HCT116 (cell line): Measurements from ENCODE around the gene ADAMTS19. TPM values are rescaled to one million over a fixed set of nuclear protein-coding genes. Genes with fewer than 3 reads are reported as not detected.

Experiments used
- ATAC-seq: fragments of 200-7000 bp; cut with Tn5 transposase; 2 replicates; pipeline ENCODE4 v1.9.1; 2020; ENCODE audit warnings: mild to moderate bottlenecking, moderate library complexity
- BruUV-seq: library from RNA; stranded (reverse); fragments of 400-500 nt; replicated peaks from 2 replicates; lab custom pipeline; 2021; lab: Mats Ljungman, UMichigan
- CTCF ChIA-PET: fragments of 300-600 bp; sonication (Branson Sonifier 250); formaldehyde crosslinking; loops from one replicate; lab custom pipeline; 2021; ENCODE audit warnings: antibody characterized with exemption; lab: Charles Lee
- POLR2A ChIA-PET: fragments of 300-600, 350-600 bp; sonication (Branson Sonifier 250); formaldehyde crosslinking; loops from one replicate; lab custom pipeline; 2021; ENCODE audit warnings: antibody characterized with exemption; lab: Charles Lee
- RAD21 ChIA-PET, 2 experiments: fragments of 300-600 bp; sonication (Branson Sonifier 250); formaldehyde crosslinking; loops; one replicate each; lab custom pipeline; 2023; ENCODE audit warnings: low total read pairs in 2 of 2; ENCODE audit not compliant: uncharacterized antibody in 2 of 2, unreplicated experiment in 2 of 2, low non-redundant PET in 1 of 2; lab: Charles Lee
- DNase-seq: peaks from one replicate; pipeline ENCODE4 v3.0.0-alpha.2; 2010; ENCODE audit warnings: low read depth, low spot score
- H2AFZ ChIP-seq: fragments of 200-600 bp; shearing (Covaris generic), sonication (generic); 2 replicates; pipeline ENCODE4 v1.6.1; 2017; ENCODE audit warnings: low read depth, mixed run types, mixed read lengths, antibody characterized with exemption, low read length; ENCODE audit not compliant: poor library complexity, severe bottlenecking
- H3K27ac ChIP-seq: 2 replicates; pipeline ENCODE4 v1.5.1; 2012; ENCODE audit warnings: low read depth, low read length
- H3K27me3 ChIP-seq: fragments of 200-600 bp; sonication (generic); 2 replicates; pipeline ENCODE4 v1.6.1; 2016; ENCODE audit warnings: mixed run types, low read length, mixed read lengths; ENCODE audit not compliant: insufficient read depth
- H3K36me3 ChIP-seq, 2 experiments: fragments of 200-500 bp in 1 of 2; fragments of 200-600 bp in 1 of 2; sonication (Bioruptor generic) in 1 of 2; sonication (generic) in 1 of 2; 2 replicates each; pipeline versions ENCODE4 v1.5.1 to v1.6.1; 2014 to 2016; ENCODE audit warnings: low read length in 2 of 2, inconsistent platforms in 1 of 2, mixed read lengths in 1 of 2, mixed run types in 1 of 2; ENCODE audit not compliant: insufficient read depth in 2 of 2, control insufficient read depth in 1 of 2
- H3K4me1 ChIP-seq, 2 experiments: fragments of 200-600 bp in 1 of 2; sonication (generic) in 1 of 2; 2 replicates each; pipeline versions ENCODE4 v1.5.1 to v1.6.1; 2012 to 2017; ENCODE audit warnings: low read length in 2 of 2, inconsistent platforms in 1 of 2, mild to moderate bottlenecking in 1 of 2, mixed read lengths in 1 of 2, mixed run types in 1 of 2, moderate library complexity in 1 of 2; ENCODE audit not compliant: insufficient read depth in 2 of 2, control insufficient read depth in 1 of 2
- H3K4me2 ChIP-seq: fragments of 200-600 bp; sonication (generic); 2 replicates; pipeline ENCODE4 v1.6.1; 2017; ENCODE audit warnings: mixed run types, low read length, mixed read lengths
- H3K4me3 ChIP-seq, 2 experiments: fragments of 200-600 bp in 1 of 2; sonication (generic) in 1 of 2; replicated peaks in 1 of 2; 2 replicates each; pipeline ENCODE4 v1.5.1; 2011 to 2016; ENCODE audit warnings: low read length in 2 of 2, control low read depth in 1 of 2, low read depth in 1 of 2, mild to moderate bottlenecking in 1 of 2, mixed read lengths in 1 of 2, mixed run types in 1 of 2
- H3K79me2 ChIP-seq: fragments of 200-600 bp; sonication (generic); 2 replicates; pipeline ENCODE4 v1.6.1; 2017; ENCODE audit warnings: mild to moderate bottlenecking, mixed run types, low read length, moderate library complexity, mixed read lengths; ENCODE audit not compliant: insufficient read depth
- H3K9ac ChIP-seq: fragments of 200-600 bp; sonication (generic); 2 replicates; pipeline ENCODE4 v1.6.1; 2016; ENCODE audit warnings: low read length, mixed read lengths
- H3K9me2 ChIP-seq: fragments of 200-600 bp; sonication (generic), shearing (Covaris generic); 2 replicates; pipeline ENCODE4 v1.6.1; 2017; ENCODE audit warnings: mixed run types, mild to moderate bottlenecking, moderate library complexity; ENCODE audit not compliant: insufficient read depth
- H3K9me3 ChIP-seq, 2 experiments: fragments of 200-500 bp in 1 of 2; fragments of 200-600 bp in 1 of 2; sonication (Bioruptor generic) in 1 of 2; sonication (generic) in 1 of 2; 2 replicates each; pipeline ENCODE4 v1.6.1; 2014 to 2017; ENCODE audit warnings: low read length in 2 of 2, mixed read lengths in 2 of 2, inconsistent platforms in 1 of 2, low read depth in 1 of 2, mild to moderate bottlenecking in 1 of 2, mixed run types in 1 of 2, moderate library complexity in 1 of 2; ENCODE audit not compliant: control insufficient read depth in 1 of 2, insufficient read depth in 1 of 2
- H4K20me1 ChIP-seq: fragments of 200-600 bp; sonication (generic), shearing (Covaris generic); 2 replicates; pipeline ENCODE4 v1.6.1; 2017; ENCODE audit warnings: mixed run types, mild to moderate bottlenecking, moderate library complexity; ENCODE audit not compliant: insufficient read depth
- CBX3 ChIP-seq: IDR thresholded peaks from 2 replicates; pipeline ENCODE4 v1.6.1; 2012; ENCODE audit warnings: low read depth
- CEBPB ChIP-seq: IDR thresholded peaks from 2 replicates; pipeline ENCODE4 v1.6.1; 2012; ENCODE audit warnings: low read depth
- CTCF ChIP-seq, 3 experiments: fragments of 200-600 bp in 1 of 3; sonication (generic) in 1 of 3; IDR thresholded peaks in 2 of 3; conservative IDR thresholded peaks in 1 of 3; 2 replicates each; pipeline ENCODE4 v1.5.1; 2012 to 2017; ENCODE audit warnings: low read depth in 2 of 3, low read length in 2 of 3, antibody characterized with exemption in 1 of 3, borderline replicate concordance in 1 of 3, control low read depth in 1 of 3, mild to moderate bottlenecking in 1 of 3, mixed read lengths in 1 of 3, mixed run types in 1 of 3, moderate library complexity in 1 of 3; ENCODE audit not compliant: insufficient read depth in 1 of 3
- EGR1 ChIP-seq: IDR thresholded peaks from 2 replicates; pipeline ENCODE4 v1.6.1; 2012; ENCODE audit warnings: low read depth
- ELF1 ChIP-seq: IDR thresholded peaks from 2 replicates; pipeline ENCODE4 v1.6.1; 2012; ENCODE audit warnings: low read depth, borderline replicate concordance
- EZH2 ChIP-seq: fragments of 200-600 bp; sonication (generic); IDR thresholded peaks from 2 replicates; pipeline ENCODE4 v1.6.1; 2017; ENCODE audit warnings: antibody characterized with exemption, mixed run types
- EZH2phosphoT487 ChIP-seq: fragments of 200-600 bp; IDR thresholded peaks from 2 replicates; pipeline ENCODE4 v1.6.1; 2018; ENCODE audit warnings: antibody characterized with exemption, borderline replicate concordance
- JUND ChIP-seq: IDR thresholded peaks from 2 replicates; pipeline ENCODE4 v1.6.1; 2012
- POLR2A ChIP-seq: IDR thresholded peaks from 2 replicates; pipeline ENCODE4 v1.7.0; 2011; ENCODE audit warnings: borderline replicate concordance; ENCODE audit not compliant: insufficient read depth, insufficient read length; ENCODE audit errors: extremely low read depth
- RAD21 ChIP-seq: IDR thresholded peaks from 2 replicates; pipeline ENCODE4 v1.6.1; 2012; ENCODE audit warnings: low read depth, mild to moderate bottlenecking
- SIN3A ChIP-seq: IDR thresholded peaks from 2 replicates; pipeline ENCODE4 v1.6.1; 2012; ENCODE audit warnings: low read depth
- SP1 ChIP-seq: IDR thresholded peaks from 2 replicates; pipeline ENCODE4 v1.6.1; 2012; ENCODE audit warnings: low read depth
- TCF7L2 ChIP-seq: IDR thresholded peaks from 2 replicates; pipeline ENCODE4 v1.7.0; 2011; ENCODE audit warnings: borderline replicate concordance, inconsistent platforms; ENCODE audit not compliant: insufficient read depth, insufficient read length; ENCODE audit errors: extremely low read depth
- YY1 ChIP-seq: IDR thresholded peaks from 2 replicates; pipeline ENCODE4 v1.6.1; 2011; ENCODE audit warnings: low read length, low read depth, moderate library complexity, mild to moderate bottlenecking; ENCODE audit not compliant: insufficient replicate concordance; ENCODE audit errors: extremely low read depth
- ZFX ChIP-seq: fragments of 450-650 bp; IDR thresholded peaks from 2 replicates; pipeline ENCODE4 v1.6.1; 2017
- ZNF274 ChIP-seq: fragments of 200-500 bp; sonication (Bioruptor generic); IDR thresholded peaks from 2 replicates; pipeline ENCODE4 v1.6.1; 2014; ENCODE audit warnings: mild to moderate bottlenecking, low read depth, low read length, inconsistent platforms
- intact Hi-C: fragments of 100-400 bp; cut with micrococcal nuclease; formaldehyde crosslinking; loops from 2 replicates; pipeline ENCODE4 v1.10.0; 2022
- total RNA-seq: library from RNA; stranded (reverse); gene quantifications from one replicate; pipeline ENCODE4 v1.2.1, GENCODE V29; 2021; ENCODE audit not compliant: unreplicated experiment
- TF ChIP-seq, protein P1 (sequence below): IDR thresholded peaks from 2 replicates; pipeline ENCODE4 v1.6.1; 2012; ENCODE audit warnings: low read depth
- TF ChIP-seq, protein P2 (sequence below): IDR thresholded peaks from 2 replicates; pipeline ENCODE4 v1.6.1; 2012

ADAMTS19 gene
- total RNA-seq, 1 experiment from 2014 or later, result not detected

- TF ChIP-seq, protein P1, sequence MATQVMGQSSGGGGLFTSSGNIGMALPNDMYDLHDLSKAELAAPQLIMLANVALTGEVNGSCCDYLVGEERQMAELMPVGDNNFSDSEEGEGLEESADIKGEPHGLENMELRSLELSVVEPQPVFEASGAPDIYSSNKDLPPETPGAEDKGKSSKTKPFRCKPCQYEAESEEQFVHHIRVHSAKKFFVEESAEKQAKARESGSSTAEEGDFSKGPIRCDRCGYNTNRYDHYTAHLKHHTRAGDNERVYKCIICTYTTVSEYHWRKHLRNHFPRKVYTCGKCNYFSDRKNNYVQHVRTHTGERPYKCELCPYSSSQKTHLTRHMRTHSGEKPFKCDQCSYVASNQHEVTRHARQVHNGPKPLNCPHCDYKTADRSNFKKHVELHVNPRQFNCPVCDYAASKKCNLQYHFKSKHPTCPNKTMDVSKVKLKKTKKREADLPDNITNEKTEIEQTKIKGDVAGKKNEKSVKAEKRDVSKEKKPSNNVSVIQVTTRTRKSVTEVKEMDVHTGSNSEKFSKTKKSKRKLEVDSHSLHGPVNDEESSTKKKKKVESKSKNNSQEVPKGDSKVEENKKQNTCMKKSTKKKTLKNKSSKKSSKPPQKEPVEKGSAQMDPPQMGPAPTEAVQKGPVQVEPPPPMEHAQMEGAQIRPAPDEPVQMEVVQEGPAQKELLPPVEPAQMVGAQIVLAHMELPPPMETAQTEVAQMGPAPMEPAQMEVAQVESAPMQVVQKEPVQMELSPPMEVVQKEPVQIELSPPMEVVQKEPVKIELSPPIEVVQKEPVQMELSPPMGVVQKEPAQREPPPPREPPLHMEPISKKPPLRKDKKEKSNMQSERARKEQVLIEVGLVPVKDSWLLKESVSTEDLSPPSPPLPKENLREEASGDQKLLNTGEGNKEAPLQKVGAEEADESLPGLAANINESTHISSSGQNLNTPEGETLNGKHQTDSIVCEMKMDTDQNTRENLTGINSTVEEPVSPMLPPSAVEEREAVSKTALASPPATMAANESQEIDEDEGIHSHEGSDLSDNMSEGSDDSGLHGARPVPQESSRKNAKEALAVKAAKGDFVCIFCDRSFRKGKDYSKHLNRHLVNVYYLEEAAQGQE, result no peak
- TF ChIP-seq, all 23 proteins: peak for 0
Measured at GRCh38 chr5:129448654-129449053, 11.4 kb upstream of the ADAMTS19 start (continued).

DNA sequence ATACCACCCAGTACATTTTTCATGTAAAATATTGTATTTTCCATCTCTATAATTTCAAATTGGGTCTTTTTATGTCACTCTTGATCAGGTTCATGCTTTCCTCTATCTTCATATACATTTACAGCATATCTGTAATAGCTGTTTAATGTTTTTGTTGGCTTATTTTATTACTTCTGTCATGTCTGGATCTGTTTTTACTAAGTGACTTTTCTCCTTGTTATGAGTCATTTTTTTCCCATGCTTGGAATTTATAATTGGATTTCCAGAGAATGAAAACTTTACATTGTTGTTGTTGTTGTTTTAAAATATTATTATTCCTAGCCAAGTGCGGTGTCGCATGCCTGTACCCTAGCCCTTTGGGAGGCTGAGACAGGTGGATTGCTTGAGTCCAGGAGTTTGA lies 5.6 kb upstream of the ADAMTS19 start:
- POLR2A ChIA-PET, result no interaction called here
- Histone ChIP-seq H3K4me3 (no peak overlapping the region), H3K9me2 (0 out of 2 replicates have a peak, but pooled peaks cover 4% of the 10 kb centered on the region), H3K9ac (no peak overlapping the region), H3K4me1 (no peaks in the 10 kb centered on the region), H3K27ac (no peak overlapping the region), H3K36me3 (no peaks in the 10 kb centered on the region), H3K27me3 (no peaks in the 10 kb centered on the region), H3K9me3 (no peaks in the 10 kb centered on the region), H3K4me2 (no peak overlapping the region), H4K20me1 (no peaks in the 10 kb centered on the region), H2AFZ (no peak overlapping the region), H3K79me2 (no peaks in the 10 kb centered on the region)
- CTCF ChIA-PET, result no interaction called here
- intact Hi-C loops, result no loop called here
- no peak for DNase-seq
- BruUV-seq, result no TSS peak
- RAD21 ChIA-PET, result no interaction called here
- ATAC-seq, result no peak
- TF ChIP-seq EZH2 (no peak), CBX3 (no peak), RAD21 (no peak), SIN3A (no peak), CEBPB (no peak), POLR2A (no peak), ZNF274 (no peak), JUND (no peak), CTCF (IDR thresholded peaks at IDR 0.05 in 2 of 3, conservative IDR thresholded peaks at IDR 0.05 in 1 of 3; ENCODE audit: borderline replicate concordance in 1 of 3, insufficient read depth in 1 of 3, low read depth in 2 of 3, low read length in 2 of 3) (no peak), EGR1 (no peak), TCF7L2 (no peak), YY1 (no peak), EZH2phosphoT487 (no peak), ZFX (no peak), ELF1 (no peak), SP1 (no peak)
- TF ChIP-seq, protein P1, result no peak
- TF ChIP-seq, protein P2, sequence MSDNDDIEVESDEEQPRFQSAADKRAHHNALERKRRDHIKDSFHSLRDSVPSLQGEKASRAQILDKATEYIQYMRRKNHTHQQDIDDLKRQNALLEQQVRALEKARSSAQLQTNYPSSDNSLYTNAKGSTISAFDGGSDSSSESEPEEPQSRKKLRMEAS, result no peak
